HepG2 (cell line): Measurements from ENCODE around the gene MAVS. TPM values are rescaled to one million over a fixed set of nuclear protein-coding genes. Genes with fewer than 3 reads are reported as not detected.
A peak's percentile ranks its signal among the peaks of the same experiment; 100 is the strongest.

Experiments
- BORCS8-MEF2B ChIP-seq: sonication (generic); formaldehyde crosslinking; IDR thresholded peaks from 2 replicates; pipeline ENCODE4 v1.8.0; 2022; ENCODE audit warnings: mild to moderate bottlenecking, missing genetic modification reagents
- GMEB2 ChIP-seq: IDR thresholded peaks from 2 replicates; pipeline ENCODE4 v1.6.1; 2016; ENCODE audit warnings: missing biosample characterization, missing genetic modification reagents, low read depth
- MTF2 ChIP-seq: sonication (generic); formaldehyde crosslinking; IDR thresholded peaks from 2 replicates; pipeline ENCODE4 v1.5.0; 2020; ENCODE audit warnings: missing genetic modification reagents, borderline replicate concordance
- NR2F1 ChIP-seq, 2 experiments: fragments of 450-650 bp in 1 of 2; formaldehyde crosslinking in 1 of 2; IDR thresholded peaks; 2 replicates each; pipeline versions ENCODE4 v1.5.0 to v1.6.1; 2016 to 2020; ENCODE audit warnings: mild to moderate bottlenecking in 1 of 2, missing compliant biosample characterization in 1 of 2, missing genetic modification reagents in 1 of 2, moderate library complexity in 1 of 2
- PLRG1 ChIP-seq: fragments of 450-650 bp; conservative IDR thresholded peaks from 2 replicates; pipeline ENCODE4 v1.6.1; 2016
- THAP11 ChIP-seq: IDR thresholded peaks from 2 replicates; pipeline ENCODE4 v1.6.1; 2016; ENCODE audit warnings: missing biosample characterization, missing genetic modification reagents
- ZBTB46 ChIP-seq: sonication (generic); formaldehyde crosslinking; IDR thresholded peaks from 2 replicates; pipeline ENCODE4 v1.4.0; 2020; ENCODE audit warnings: mild to moderate bottlenecking, missing genetic modification reagents, borderline replicate concordance
- ZNF205 ChIP-seq: IDR thresholded peaks from 2 replicates; pipeline ENCODE4 v1.6.1; 2018; ENCODE audit warnings: missing biosample characterization, missing genetic modification reagents
- ZNF558 ChIP-seq: sonication (generic); formaldehyde crosslinking; IDR thresholded peaks from 2 replicates; pipeline ENCODE4 v1.9.0; 2022; ENCODE audit warnings: mild to moderate bottlenecking, missing genetic modification reagents, borderline replicate concordance
- ZNF724P ChIP-seq: sonication (generic); formaldehyde crosslinking; IDR thresholded peaks from 2 replicates; pipeline ENCODE4 v1.8.0; 2022; ENCODE audit warnings: missing genetic modification reagents, borderline replicate concordance
- ZNF883 ChIP-seq: sonication (generic); formaldehyde crosslinking; IDR thresholded peaks from 2 replicates; pipeline ENCODE4 v1.5.1; 2020; ENCODE audit warnings: mild to moderate bottlenecking, missing genetic modification reagents; ENCODE audit errors: not compliant biosample characterization
- polyA plus RNA-seq, 8 experiments: library from polyadenylated mRNA; depleted of rRNA in 3 of 8; stranded (reverse) in 7 of 8; unstranded in 1 of 8; fragments of >200 nt; fragmentation: Illumina TruSeq in 4 of 8; extraction: Trizol in 4 of 8; gene quantifications; 2 replicates each; pipeline versions ENCODE4 v1.2.1 to v1.2.3, GENCODE V29; 2011 to 2016; ENCODE audit warnings: low read depth in 4 of 8, missing spikeins in 1 of 8, mixed read lengths in 1 of 8; ENCODE audit not compliant: insufficient read depth in 1 of 8
- total RNA-seq, 5 experiments: library from RNA; depleted of rRNA; stranded (reverse); fragments of >200 nt; fragmentation: Illumina TruSeq; extraction: Trizol; gene quantifications; 2 replicates each; pipeline ENCODE4 v1.2.3, GENCODE V29; 2016; ENCODE audit warnings: low read depth in 1 of 5
- TF ChIP-seq, protein P1 (sequence below): sonication (generic); formaldehyde crosslinking; IDR thresholded peaks from 2 replicates; pipeline ENCODE4 v1.8.0; 2022; ENCODE audit warnings: mild to moderate bottlenecking, missing genetic modification reagents; ENCODE audit not compliant: insufficient replicate concordance
- TF ChIP-seq, protein P2 (sequence below): sonication (generic); formaldehyde crosslinking; IDR thresholded peaks from 2 replicates; pipeline ENCODE4 v1.5.1; 2020; ENCODE audit warnings: missing genetic modification reagents, mild to moderate bottlenecking, borderline replicate concordance
- TF ChIP-seq, protein P3 (sequence below): sonication (generic); formaldehyde crosslinking; IDR thresholded peaks from 2 replicates; pipeline ENCODE4 v1.4.0; 2020; ENCODE audit warnings: missing genetic modification reagents

The MAVS gene
- total and polyA plus RNA-seq, 2 of the 13 experiments (the other 11 are each of a cell fraction or from before 2014, with no cell fraction given): 27.3 to 36.6 TPM

DNA sequence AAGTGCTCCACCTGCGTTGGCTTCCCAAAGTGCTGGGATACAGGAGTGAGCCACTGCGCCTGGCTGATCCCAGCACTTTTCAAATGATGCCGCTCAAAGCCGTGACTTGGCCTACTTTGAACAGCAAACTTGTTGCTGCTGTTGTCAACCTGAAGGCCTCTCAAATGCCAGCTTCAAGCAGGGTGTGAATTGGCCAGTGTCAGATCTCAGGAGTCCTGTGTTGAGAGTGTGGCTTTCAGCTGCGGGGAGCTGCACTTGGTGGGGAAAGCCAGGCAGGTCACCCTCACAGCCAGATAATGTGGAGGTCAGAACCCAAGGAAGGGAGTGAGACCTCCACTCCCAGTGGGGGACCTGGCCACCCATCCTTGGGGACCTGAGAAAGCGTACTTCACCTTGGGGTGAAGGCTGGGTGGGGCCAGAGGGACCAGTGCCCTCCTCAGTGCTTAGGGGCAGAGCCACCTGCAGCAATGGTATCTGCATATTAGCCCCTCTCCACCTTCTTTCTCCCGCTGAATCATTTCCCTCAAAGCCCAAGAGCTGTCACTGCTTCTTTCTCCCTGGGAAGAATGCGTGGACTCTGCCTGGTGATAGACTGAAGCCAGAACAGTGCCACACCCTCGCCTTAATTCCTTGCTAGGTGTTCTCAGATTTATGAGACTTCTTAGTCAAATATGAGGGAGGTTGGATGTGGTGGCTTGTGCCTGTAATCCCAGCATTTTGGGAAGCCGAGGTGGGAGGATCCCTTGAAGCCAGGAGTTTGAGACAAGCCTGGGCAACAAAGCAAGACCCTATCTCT lies 23.4 kb downstream of the MAVS start (continued):
- TF ChIP-seq, protein P1, sequence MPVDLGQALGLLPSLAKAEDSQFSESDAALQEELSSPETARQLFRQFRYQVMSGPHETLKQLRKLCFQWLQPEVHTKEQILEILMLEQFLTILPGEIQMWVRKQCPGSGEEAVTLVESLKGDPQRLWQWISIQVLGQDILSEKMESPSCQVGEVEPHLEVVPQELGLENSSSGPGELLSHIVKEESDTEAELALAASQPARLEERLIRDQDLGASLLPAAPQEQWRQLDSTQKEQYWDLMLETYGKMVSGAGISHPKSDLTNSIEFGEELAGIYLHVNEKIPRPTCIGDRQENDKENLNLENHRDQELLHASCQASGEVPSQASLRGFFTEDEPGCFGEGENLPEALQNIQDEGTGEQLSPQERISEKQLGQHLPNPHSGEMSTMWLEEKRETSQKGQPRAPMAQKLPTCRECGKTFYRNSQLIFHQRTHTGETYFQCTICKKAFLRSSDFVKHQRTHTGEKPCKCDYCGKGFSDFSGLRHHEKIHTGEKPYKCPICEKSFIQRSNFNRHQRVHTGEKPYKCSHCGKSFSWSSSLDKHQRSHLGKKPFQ (CRISPR knock-in tag): no peak
- TF ChIP-seq, protein P2, sequence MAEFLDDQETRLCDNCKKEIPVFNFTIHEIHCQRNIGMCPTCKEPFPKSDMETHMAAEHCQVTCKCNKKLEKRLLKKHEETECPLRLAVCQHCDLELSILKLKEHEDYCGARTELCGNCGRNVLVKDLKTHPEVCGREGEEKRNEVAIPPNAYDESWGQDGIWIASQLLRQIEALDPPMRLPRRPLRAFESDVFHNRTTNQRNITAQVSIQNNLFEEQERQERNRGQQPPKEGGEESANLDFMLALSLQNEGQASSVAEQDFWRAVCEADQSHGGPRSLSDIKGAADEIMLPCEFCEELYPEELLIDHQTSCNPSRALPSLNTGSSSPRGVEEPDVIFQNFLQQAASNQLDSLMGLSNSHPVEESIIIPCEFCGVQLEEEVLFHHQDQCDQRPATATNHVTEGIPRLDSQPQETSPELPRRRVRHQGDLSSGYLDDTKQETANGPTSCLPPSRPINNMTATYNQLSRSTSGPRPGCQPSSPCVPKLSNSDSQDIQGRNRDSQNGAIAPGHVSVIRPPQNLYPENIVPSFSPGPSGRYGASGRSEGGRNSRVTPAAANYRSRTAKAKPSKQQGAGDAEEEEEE (CRISPR knock-in tag): no peak
- TF ChIP-seq PLRG1 (no peak), ZNF883 (peak; percentile 63), ZNF205 (CRISPR knock-in tag) (no peak), GMEB2 (no peak), THAP11 (CRISPR knock-in tag) (no peak), NR2F1 (CRISPR knock-in tag; IDR thresholded peaks at IDR 0.05) (no peak), MTF2 (no peak), ZNF558 (no peak), ZBTB46 (no peak), ZNF724P (CRISPR knock-in tag) (no peak), BORCS8-MEF2B (CRISPR knock-in tag) (no peak)
- TF ChIP-seq, protein P3, sequence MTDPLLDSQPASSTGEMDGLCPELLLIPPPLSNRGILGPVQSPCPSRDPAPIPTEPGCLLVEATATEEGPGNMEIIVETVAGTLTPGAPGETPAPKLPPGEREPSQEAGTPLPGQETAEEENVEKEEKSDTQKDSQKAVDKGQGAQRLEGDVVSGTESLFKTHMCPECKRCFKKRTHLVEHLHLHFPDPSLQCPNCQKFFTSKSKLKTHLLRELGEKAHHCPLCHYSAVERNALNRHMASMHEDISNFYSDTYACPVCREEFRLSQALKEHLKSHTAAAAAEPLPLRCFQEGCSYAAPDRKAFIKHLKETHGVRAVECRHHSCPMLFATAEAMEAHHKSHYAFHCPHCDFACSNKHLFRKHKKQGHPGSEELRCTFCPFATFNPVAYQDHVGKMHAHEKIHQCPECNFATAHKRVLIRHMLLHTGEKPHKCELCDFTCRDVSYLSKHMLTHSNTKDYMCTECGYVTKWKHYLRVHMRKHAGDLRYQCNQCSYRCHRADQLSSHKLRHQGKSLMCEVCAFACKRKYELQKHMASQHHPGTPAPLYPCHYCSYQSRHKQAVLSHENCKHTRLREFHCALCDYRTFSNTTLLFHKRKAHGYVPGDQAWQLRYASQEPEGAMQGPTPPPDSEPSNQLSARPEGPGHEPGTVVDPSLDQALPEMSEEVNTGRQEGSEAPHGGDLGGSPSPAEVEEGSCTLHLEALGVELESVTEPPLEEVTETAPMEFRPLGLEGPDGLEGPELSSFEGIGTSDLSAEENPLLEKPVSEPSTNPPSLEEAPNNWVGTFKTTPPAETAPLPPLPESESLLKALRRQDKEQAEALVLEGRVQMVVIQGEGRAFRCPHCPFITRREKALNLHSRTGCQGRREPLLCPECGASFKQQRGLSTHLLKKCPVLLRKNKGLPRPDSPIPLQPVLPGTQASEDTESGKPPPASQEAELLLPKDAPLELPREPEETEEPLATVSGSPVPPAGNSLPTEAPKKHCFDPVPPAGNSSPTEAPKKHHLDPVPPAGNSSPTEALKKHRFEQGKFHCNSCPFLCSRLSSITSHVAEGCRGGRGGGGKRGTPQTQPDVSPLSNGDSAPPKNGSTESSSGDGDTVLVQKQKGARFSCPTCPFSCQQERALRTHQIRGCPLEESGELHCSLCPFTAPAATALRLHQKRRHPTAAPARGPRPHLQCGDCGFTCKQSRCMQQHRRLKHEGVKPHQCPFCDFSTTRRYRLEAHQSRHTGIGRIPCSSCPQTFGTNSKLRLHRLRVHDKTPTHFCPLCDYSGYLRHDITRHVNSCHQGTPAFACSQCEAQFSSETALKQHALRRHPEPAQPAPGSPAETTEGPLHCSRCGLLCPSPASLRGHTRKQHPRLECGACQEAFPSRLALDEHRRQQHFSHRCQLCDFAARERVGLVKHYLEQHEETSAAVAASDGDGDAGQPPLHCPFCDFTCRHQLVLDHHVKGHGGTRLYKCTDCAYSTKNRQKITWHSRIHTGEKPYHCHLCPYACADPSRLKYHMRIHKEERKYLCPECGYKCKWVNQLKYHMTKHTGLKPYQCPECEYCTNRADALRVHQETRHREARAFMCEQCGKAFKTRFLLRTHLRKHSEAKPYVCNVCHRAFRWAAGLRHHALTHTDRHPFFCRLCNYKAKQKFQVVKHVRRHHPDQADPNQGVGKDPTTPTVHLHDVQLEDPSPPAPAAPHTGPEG (CRISPR knock-in tag): no peak
